NCI-H1417 treated with DMSO at 0.1 percent for 48 hours (cell line): ENCODE results near the gene HELZ.

Experiments used
- DNase-seq: peaks from one replicate; lab custom pipeline; 2025; lab: John Stamatoyannopoulos, UW

The HELZ gene

GRCh38 chr17:67025216-67025792 is 219.7 kb downstream of the HELZ start:
- DNase-seq: no peak

GRCh38 chr17:67024736-67025135 is 220.3 kb downstream of the HELZ start:
- DNase-seq: no peak

DNA sequence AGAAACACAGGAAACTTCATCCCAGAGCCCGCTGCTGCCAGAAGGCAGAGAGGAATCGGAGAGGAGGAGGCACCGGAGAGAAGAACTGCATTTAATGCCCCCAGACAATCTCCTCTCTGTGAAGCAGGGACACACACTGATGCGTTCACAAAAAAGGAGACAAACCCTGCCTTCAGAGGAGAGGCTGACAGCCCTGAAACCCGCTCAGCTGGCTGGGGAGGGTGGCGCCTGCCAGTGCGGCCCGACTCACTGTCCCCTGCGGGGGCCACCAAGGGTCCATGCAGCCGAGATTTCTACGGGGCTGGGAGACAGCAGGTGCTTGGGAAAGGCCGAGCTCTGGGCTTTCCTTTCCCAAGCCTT is 222.6 kb downstream of the HELZ start:
- no peak for DNase-seq

GRCh38 chr17:67021743-67022450 is 223.1 kb downstream of the HELZ start:
- DNase-seq: no peak

GRCh38 chr17:67021196-67021595 is 223.8 kb downstream of the HELZ start:
- no peak for DNase-seq
